Measurements from ENCODE around the gene HOXB5.

The HOXB5 gene

DNA sequence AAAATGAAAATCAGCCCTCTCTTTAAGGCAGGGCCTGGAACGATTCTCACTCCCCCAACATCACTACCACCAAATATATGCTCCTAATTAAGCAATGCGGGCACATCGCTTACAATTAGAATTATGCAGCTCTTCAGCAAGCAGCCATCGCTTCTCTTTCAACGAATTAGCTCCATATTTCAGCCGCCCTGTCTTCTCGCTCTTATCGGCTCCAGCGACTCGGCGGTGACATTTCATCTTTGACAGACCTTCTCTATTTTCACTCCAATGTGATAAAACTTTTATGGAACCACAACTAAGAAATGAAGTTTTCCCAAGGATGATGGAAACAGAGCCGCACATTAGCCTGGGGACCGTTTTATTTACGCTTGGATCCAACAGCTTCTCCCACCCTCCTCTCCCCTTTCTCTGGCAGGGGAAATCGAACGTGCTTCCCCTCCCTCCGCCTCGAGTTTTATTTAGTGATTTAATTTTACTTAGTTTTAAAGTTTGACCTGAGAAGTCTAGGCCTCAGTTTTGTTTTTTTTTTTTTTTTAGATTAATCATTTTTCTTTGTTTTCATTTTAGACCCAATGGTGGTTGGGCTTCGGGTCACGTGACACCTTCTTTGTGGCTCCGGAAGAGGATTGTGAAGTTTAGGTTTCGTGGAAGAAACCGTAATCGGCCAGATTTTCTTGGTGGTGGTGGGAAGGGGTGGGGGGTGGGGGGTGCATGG is 45.6 kb downstream of the HOXB5 start:
- Histone ChIP-seq H3K9me3 (no peaks in the 10 kb centered on the region), H3K4me3 (peak overlapping the region; percentile 30 to 49), H3K36me3 (no peaks in the 10 kb centered on the region), H3K27ac (peak overlapping the region in 1 of 2 donors; percentile 95), H3K27me3 (peaks cover 0 to 5% of the 10 kb centered on the region in 2 donors), H3K4me1 (peaks cover 0 to 36% (median 28%) of the 10 kb centered on the region in 4 donors)
- TF ChIP-seq, protein P1, sequence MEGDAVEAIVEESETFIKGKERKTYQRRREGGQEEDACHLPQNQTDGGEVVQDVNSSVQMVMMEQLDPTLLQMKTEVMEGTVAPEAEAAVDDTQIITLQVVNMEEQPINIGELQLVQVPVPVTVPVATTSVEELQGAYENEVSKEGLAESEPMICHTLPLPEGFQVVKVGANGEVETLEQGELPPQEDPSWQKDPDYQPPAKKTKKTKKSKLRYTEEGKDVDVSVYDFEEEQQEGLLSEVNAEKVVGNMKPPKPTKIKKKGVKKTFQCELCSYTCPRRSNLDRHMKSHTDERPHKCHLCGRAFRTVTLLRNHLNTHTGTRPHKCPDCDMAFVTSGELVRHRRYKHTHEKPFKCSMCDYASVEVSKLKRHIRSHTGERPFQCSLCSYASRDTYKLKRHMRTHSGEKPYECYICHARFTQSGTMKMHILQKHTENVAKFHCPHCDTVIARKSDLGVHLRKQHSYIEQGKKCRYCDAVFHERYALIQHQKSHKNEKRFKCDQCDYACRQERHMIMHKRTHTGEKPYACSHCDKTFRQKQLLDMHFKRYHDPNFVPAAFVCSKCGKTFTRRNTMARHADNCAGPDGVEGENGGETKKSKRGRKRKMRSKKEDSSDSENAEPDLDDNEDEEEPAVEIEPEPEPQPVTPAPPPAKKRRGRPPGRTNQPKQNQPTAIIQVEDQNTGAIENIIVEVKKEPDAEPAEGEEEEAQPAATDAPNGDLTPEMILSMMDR (IDR thresholded peaks at IDR 0.05): no peak
- no peak for DNase-seq
- intact Hi-C loops (cut with DNase I; ENCODE audit: low total_unique reads): no loop called here

GRCh38 chr17:48546924-48547807 is 46.4 kb downstream of the HOXB5 start:
- Histone ChIP-seq H3K4me1 (peaks cover 0 to 40% (median 26%) of the 10 kb centered on the region in 4 donors), H3K27me3 (peaks cover 0 to 5% of the 10 kb centered on the region in 2 donors), H3K27ac (peak overlapping the region; percentile 41 to 95), H3K4me3 (peak overlapping the region; percentile 30 to 49), H3K36me3 (no peaks in the 10 kb centered on the region), H3K9me3 (no peaks in the 10 kb centered on the region)
- TF ChIP-seq, protein P1 (IDR thresholded peaks at IDR 0.05): no peak
- intact Hi-C loops (cut with DNase I; ENCODE audit: low total_unique reads): no loop called here
- no peak for DNase-seq

- Histone ChIP-seq H3K27me3 (peaks cover 0 to 5% of the 10 kb centered on the region in 2 donors), H3K36me3 (no peaks in the 10 kb centered on the region), H3K27ac (peak overlapping the region; percentile 41 to 95), H3K4me1 (peaks cover 0 to 40% (median 27%) of the 10 kb centered on the region in 4 donors), H3K4me3 (peak overlapping the region; percentile 30 to 49), H3K9me3 (no peaks in the 10 kb centered on the region)
- DNase-seq: no peak
- intact Hi-C loops (cut with DNase I; ENCODE audit: low total_unique reads): no loop called here
- TF ChIP-seq, protein P1 (IDR thresholded peaks at IDR 0.05): no peak
These were observed 47.2 kb downstream of the HOXB5 start for GRCh38 chr17:48546137-48546923.

- peaks cover 0 to 37% (median 31%) of the 10 kb centered on the region in 4 donors for H3K4me1 ChIP-seq
- H3K4me3 ChIP-seq: peak overlapping the region in 1 of 2 donors; percentile 78
- peaks cover 0 to 5% of the 10 kb centered on the region in 2 donors for H3K27me3 ChIP-seq
- intact Hi-C loops (cut with DNase I; ENCODE audit: low total_unique reads): no loop called here
- H3K27ac ChIP-seq: peak overlapping the region; percentile 55 to 95
- TF ChIP-seq, protein P1 (IDR thresholded peaks at IDR 0.05): no peak
- DNase-seq: no peak
- H3K9me3 ChIP-seq: no peaks in the 10 kb centered on the region
- H3K36me3 ChIP-seq: no peaks in the 10 kb centered on the region
These were observed 48.0 kb downstream of the HOXB5 start for GRCh38 chr17:48545539-48545938.

GRCh38 chr17:48545022-48545375 is 48.6 kb downstream of the HOXB5 start, which contains the start of gene HOXB2:
TSS of gene HOXB2 (minus strand) at chr17:48545109. CDS start at chr17:48544911, 198 bp downstream.
- TF ChIP-seq, protein P1 (IDR thresholded peaks at IDR 0.05): no peak
- peak in 1 of 2 donors; percentile 39 for DNase-seq
- Histone ChIP-seq H3K27ac (peak within 1 kb of the TSS; percentile 55 to 95), H3K4me1 (peaks cover 0 to 37% (median 30%) of the 10 kb centered on the region in 4 donors), H3K4me3 (peak within 1 kb of the TSS; percentile 54 to 78), H3K9me3 (no peaks in the 10 kb centered on the region), H3K27me3 (peaks cover 0 to 5% of the 10 kb centered on the region in 2 donors), H3K36me3 (no peaks in the 10 kb centered on the region)
- intact Hi-C loops (cut with DNase I; ENCODE audit: low total_unique reads): no loop called here
